Trophoblast cell (in vitro differentiated cells and primary cell): ENCODE measurements around the gene CD7.

Source experiments
- DNase-seq, 2 donors: peaks; one replicate each; pipeline ENCODE4 v3.0.0-alpha.2; 2016
- H2AFZ ChIP-seq: 2 replicates; pipeline ENCODE4 v1.6.1; 2013; ENCODE audit warnings: low read length, moderate library complexity, mild to moderate bottlenecking; ENCODE audit not compliant: insufficient read depth, poor library complexity
- H2AK5ac ChIP-seq: 2 replicates; pipeline ENCODE4 v1.6.1; 2013; ENCODE audit warnings: mild to moderate bottlenecking, low read length
- H2BK120ac ChIP-seq: 2 replicates; pipeline ENCODE4 v1.6.1; 2013; ENCODE audit warnings: low read length, mild to moderate bottlenecking, moderate library complexity; ENCODE audit not compliant: insufficient read depth, poor library complexity
- H2BK12ac ChIP-seq: 2 replicates; pipeline ENCODE4 v1.6.1; 2013; ENCODE audit warnings: mild to moderate bottlenecking, low read length, moderate library complexity
- H2BK5ac ChIP-seq: 2 replicates; pipeline ENCODE4 v1.6.1; 2013; ENCODE audit warnings: low read length, low read depth, moderate library complexity, mild to moderate bottlenecking; ENCODE audit not compliant: poor library complexity
- H3K14ac ChIP-seq: 2 replicates; pipeline ENCODE4 v1.6.1; 2013; ENCODE audit warnings: mild to moderate bottlenecking, low read length
- H3K18ac ChIP-seq: 2 replicates; pipeline ENCODE4 v1.6.1; 2013; ENCODE audit warnings: mild to moderate bottlenecking, low read length
- H3K23ac ChIP-seq: 2 replicates; pipeline ENCODE4 v1.6.1; 2013; ENCODE audit warnings: low read length
- H3K27ac ChIP-seq: 2 replicates; pipeline ENCODE4 v1.5.1; 2013; ENCODE audit warnings: low read depth, mild to moderate bottlenecking, inconsistent platforms, low read length, moderate library complexity
- H3K27me3 ChIP-seq: 2 replicates; pipeline ENCODE4 v1.6.1; 2013; ENCODE audit warnings: inconsistent platforms, mild to moderate bottlenecking, low read length, moderate library complexity; ENCODE audit not compliant: insufficient read depth
- H3K36me3 ChIP-seq, 2 experiments: 1 replicate in 1 of 2; 2 replicates in 1 of 2; pipeline ENCODE4 v1.6.1; 2013; ENCODE audit warnings: low read length in 2 of 2, mild to moderate bottlenecking in 2 of 2, moderate library complexity in 1 of 2; ENCODE audit not compliant: insufficient read depth in 2 of 2, control insufficient read depth in 1 of 2
- H3K4ac ChIP-seq: 2 replicates; pipeline ENCODE4 v1.6.1; 2013; ENCODE audit warnings: low read depth, mild to moderate bottlenecking, low read length, moderate library complexity
- H3K4me1 ChIP-seq, 2 experiments: 1 replicate in 1 of 2; 2 replicates in 1 of 2; pipeline ENCODE4 v1.6.1; 2013; ENCODE audit warnings: low read length in 2 of 2, mild to moderate bottlenecking in 2 of 2, moderate library complexity in 1 of 2; ENCODE audit not compliant: insufficient read depth in 2 of 2, control insufficient read depth in 1 of 2
- H3K4me2 ChIP-seq: 2 replicates; pipeline ENCODE4 v1.6.1; 2013; ENCODE audit warnings: inconsistent platforms, mild to moderate bottlenecking, low read length, moderate library complexity
- H3K4me3 ChIP-seq: 2 replicates; pipeline ENCODE4 v1.5.1; 2013; ENCODE audit warnings: mild to moderate bottlenecking, low read depth, low read length, inconsistent platforms
- H3K79me1 ChIP-seq: one replicate; pipeline ENCODE4 v1.6.1; 2013; ENCODE audit warnings: low read length
- H3K79me2 ChIP-seq: 2 replicates; pipeline ENCODE4 v1.6.1; 2013; ENCODE audit warnings: low read length, mild to moderate bottlenecking; ENCODE audit not compliant: control insufficient read depth, insufficient read depth, poor library complexity
- H3K9ac ChIP-seq: 2 replicates; pipeline ENCODE4 v1.6.1; 2013; ENCODE audit warnings: mild to moderate bottlenecking, low read length
- H3K9me3 ChIP-seq: 2 replicates; pipeline ENCODE4 v1.6.1; 2013; ENCODE audit warnings: low read depth, mild to moderate bottlenecking, control low read depth, inconsistent platforms, low read length; ENCODE audit not compliant: insufficient read depth
- H4K12ac ChIP-seq: 2 replicates; pipeline ENCODE4 v1.6.1; 2013; ENCODE audit warnings: low read depth, mild to moderate bottlenecking, low read length, moderate library complexity
- H4K8ac ChIP-seq: 2 replicates; pipeline ENCODE4 v1.6.1; 2013; ENCODE audit warnings: low read depth, mild to moderate bottlenecking, low read length, moderate library complexity
- H4K91ac ChIP-seq: one replicate; pipeline ENCODE4 v1.6.1; 2013; ENCODE audit warnings: low read depth, mild to moderate bottlenecking, low read length, moderate library complexity
- WGBS: extraction: QIAGEN DNeasy Blood & Tissue Kit; methylation state at CpG from one replicate; pipeline ENCODE4 v1.1.7; 2013; ENCODE audit warnings: missing lambda C conversion rate; ENCODE audit not compliant: insufficient read length, insufficient coverage; ENCODE audit errors: extremely low coverage; 5-methylcytosine and 5-hydroxymethylcytosine counted together

CD7 gene

DNA sequence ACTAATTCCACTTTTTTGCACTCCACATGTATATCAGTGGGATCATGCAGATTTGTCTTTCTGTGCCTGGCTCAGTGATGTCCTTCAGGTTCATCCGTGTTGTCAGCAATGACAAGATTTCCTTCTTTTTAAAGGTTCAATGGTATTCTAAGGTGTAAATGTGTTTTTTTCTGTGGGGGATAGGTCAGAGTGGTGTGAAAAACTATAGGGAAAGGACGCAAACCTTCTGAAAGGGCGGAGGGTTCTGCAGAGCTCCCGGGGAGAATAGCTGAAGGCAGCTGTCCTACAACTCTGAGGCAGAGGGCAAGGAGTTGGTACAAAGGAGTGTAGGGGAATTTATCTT lies 22.0 kb downstream of the CD7 start:
- no peak for DNase-seq
- WGBS: no CpG with 5 or more reads among the region's 4 CpGs
- Histone ChIP-seq H2AK5ac (no peak overlapping the region), H4K8ac (no peak overlapping the region), H2BK5ac (no peak overlapping the region), H3K36me3 (no peaks in the 10 kb centered on the region), H3K79me2 (peaks cover 3% of the 10 kb centered on the region), H3K23ac (no peak overlapping the region), H2AFZ (no peak overlapping the region), H2BK120ac (no peak overlapping the region), H3K4me3 (no peak overlapping the region), H3K9ac (no peak overlapping the region), H3K27me3 (no peaks in the 10 kb centered on the region), H3K4ac (no peak overlapping the region), H3K14ac (no peak overlapping the region), H3K79me1 (peaks cover 7% of the 10 kb centered on the region), H3K4me2 (no peak overlapping the region), H3K18ac (no peak overlapping the region), H2BK12ac (no peak overlapping the region), H4K91ac (no peak overlapping the region), H3K9me3 (no peaks in the 10 kb centered on the region), H3K27ac (no peak overlapping the region), H4K12ac (no peak overlapping the region), H3K4me1 (peaks cover 0 to 3% of the 10 kb centered on the region in 2 experiments)

DNA sequence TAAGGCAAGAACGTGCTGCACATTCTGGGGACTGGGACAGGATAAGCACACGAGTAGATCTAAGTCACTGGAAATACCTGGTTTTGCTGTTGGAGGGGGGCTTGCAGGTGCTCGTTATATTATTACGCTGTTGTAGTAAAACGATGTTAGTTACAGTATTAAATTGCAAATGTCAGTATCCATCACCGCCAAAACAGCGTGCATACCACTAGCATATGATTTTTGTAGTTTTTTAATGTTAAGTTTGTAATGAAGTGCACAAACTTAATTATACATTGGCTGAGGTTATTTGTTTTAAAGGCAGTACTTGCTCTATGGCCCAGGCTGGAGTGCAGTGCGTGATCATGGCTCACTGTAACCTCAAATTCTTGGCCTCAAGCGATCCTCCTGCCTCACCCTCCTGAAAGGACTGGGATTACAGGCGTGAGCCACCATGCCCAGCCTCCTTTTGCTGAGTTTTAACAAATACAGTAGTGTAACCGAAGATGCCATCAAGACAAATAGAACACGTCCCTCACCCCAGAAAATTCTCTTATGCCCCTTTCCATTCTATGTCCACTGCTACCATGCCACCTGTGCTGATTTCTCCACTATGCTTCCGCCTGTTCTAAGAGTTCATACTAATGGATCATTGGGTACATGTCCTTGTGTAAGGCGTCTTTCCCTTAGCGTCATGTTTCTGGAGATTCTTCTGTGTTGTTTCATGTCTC lies 23.2 kb downstream of the CD7 start:
- WGBS: no CpG with 5 or more reads among the region's 15 CpGs

DNA sequence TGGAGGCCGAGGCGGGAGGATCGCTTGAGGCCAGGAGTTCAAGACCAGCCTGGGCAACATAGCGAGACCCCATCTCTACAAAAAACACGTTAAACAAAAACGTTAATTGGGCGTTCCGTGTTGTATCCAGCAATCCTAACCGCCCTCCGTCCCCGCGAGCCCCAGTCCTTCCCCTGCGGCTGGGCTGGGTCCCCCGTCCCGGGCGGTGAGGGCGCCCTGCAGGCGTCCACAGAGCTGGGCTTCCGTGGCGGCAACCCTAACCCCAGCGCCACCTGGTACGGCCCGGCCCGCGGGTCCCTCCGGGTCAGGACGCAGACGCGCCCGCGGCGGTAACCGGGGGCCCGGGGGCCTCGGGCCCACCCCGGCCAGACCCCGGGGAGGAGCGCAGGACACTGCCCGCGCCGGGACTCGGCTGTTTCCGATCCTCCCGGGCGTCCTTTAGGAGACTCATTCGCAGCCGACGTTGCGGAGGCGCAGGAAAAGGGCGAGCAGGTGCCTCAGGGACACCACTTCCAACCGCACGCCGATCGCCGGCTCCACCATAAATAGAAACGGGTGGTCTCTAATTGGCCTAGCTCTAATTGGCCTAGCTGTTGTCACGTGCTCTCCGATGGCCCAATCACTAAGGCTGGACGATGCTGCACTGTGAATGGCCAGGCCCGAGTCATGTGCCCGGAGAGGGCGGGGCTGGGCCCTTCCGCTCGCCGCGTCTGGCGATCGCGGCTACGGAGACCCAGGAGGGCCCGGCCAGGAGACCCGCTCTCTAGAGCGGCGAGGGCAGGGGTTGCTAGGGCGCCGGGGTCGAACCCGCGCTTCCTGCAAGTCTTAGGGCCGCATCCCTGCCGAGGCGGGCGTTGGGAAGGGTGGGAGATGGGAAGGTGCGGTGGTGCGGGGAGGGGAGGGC lies 24.9 kb downstream of the CD7 start:
- no peak overlapping the region for H2AK5ac ChIP-seq
- H2BK5ac ChIP-seq: peak overlapping the region; percentile 59
- peaks cover 0 to 3% of the 10 kb centered on the region in 2 experiments for H3K4me1 ChIP-seq
- H3K9me3 ChIP-seq: no peaks in the 10 kb centered on the region
- peak overlapping the region; percentile 77 for H2AFZ ChIP-seq
- DNase-seq: peak; percentile 98
- H3K4me2 ChIP-seq: peak overlapping the region; percentile 98
- peaks cover 7% of the 10 kb centered on the region for H3K79me1 ChIP-seq
- no CpG with 5 or more reads among the region's 86 CpGs for WGBS
- H4K12ac ChIP-seq: peak overlapping the region; percentile 76
- no peak overlapping the region for H2BK12ac ChIP-seq
- H3K9ac ChIP-seq: peak overlapping the region; percentile 97
- H3K27me3 ChIP-seq: no peaks in the 10 kb centered on the region
- no peaks in the 10 kb centered on the region for H3K36me3 ChIP-seq
- H3K4ac ChIP-seq: peak overlapping the region; percentile 73
- H4K8ac ChIP-seq: peak overlapping the region; percentile 90
- H3K79me2 ChIP-seq: peaks cover 3% of the 10 kb centered on the region
- peak overlapping the region; percentile 76 for H3K14ac ChIP-seq
- H3K4me3 ChIP-seq: peak overlapping the region; percentile 95
- peak overlapping the region; percentile 93 for H3K18ac ChIP-seq
- H2BK120ac ChIP-seq: peak overlapping the region; percentile 78
- peak overlapping the region; percentile 81 for H3K27ac ChIP-seq
- H4K91ac ChIP-seq: peak overlapping the region; percentile 97
- no peak overlapping the region for H3K23ac ChIP-seq

More for the DNA sequence above, 23.2 kb downstream of the CD7 start:
- H3K79me2 ChIP-seq: peaks cover 3% of the 10 kb centered on the region
- no peak overlapping the region for H2AK5ac ChIP-seq
- no peak overlapping the region for H2BK120ac ChIP-seq
- H3K4me3 ChIP-seq: no peak overlapping the region
- no peak overlapping the region for H3K23ac ChIP-seq
- no peak for DNase-seq
- H2AFZ ChIP-seq: no peak overlapping the region
- H3K27ac ChIP-seq: no peak overlapping the region
- H3K4me2 ChIP-seq: no peak overlapping the region
- no peak overlapping the region for H3K9ac ChIP-seq
- no peak overlapping the region for H3K18ac ChIP-seq
- H3K27me3 ChIP-seq: no peaks in the 10 kb centered on the region
- no peak overlapping the region for H2BK5ac ChIP-seq
- no peak overlapping the region for H4K12ac ChIP-seq
- no peak overlapping the region for H4K91ac ChIP-seq
- no peak overlapping the region for H2BK12ac ChIP-seq
- H3K9me3 ChIP-seq: no peaks in the 10 kb centered on the region
- no peak overlapping the region for H3K4ac ChIP-seq
- peaks cover 0 to 3% of the 10 kb centered on the region in 2 experiments for H3K4me1 ChIP-seq
- peaks cover 7% of the 10 kb centered on the region for H3K79me1 ChIP-seq
- H3K14ac ChIP-seq: no peak overlapping the region
- no peaks in the 10 kb centered on the region for H3K36me3 ChIP-seq
- H4K8ac ChIP-seq: no peak overlapping the region

- H4K12ac ChIP-seq: no peak overlapping the region
- no peaks in the 10 kb centered on the region for H3K27me3 ChIP-seq
- no peak overlapping the region for H2BK120ac ChIP-seq
- H3K4me3 ChIP-seq: peak overlapping the region; percentile 76
- peaks cover 3% of the 10 kb centered on the region for H3K79me2 ChIP-seq
- H3K18ac ChIP-seq: no peak overlapping the region
- no peak overlapping the region for H3K14ac ChIP-seq
- H2BK12ac ChIP-seq: no peak overlapping the region
- no peak for DNase-seq
- no peak overlapping the region for H3K23ac ChIP-seq
- peaks cover 7% of the 10 kb centered on the region for H3K79me1 ChIP-seq
- peak overlapping the region; percentile 98 for H3K4me2 ChIP-seq
- H2AFZ ChIP-seq: peak overlapping the region; percentile 77
- peaks cover 0 to 3% of the 10 kb centered on the region in 2 experiments for H3K4me1 ChIP-seq
- no CpG with 5 or more reads among the region's 19 CpGs for WGBS
- H3K27ac ChIP-seq: no peak overlapping the region
- no peaks in the 10 kb centered on the region for H3K9me3 ChIP-seq
- no peaks in the 10 kb centered on the region for H3K36me3 ChIP-seq
- no peak overlapping the region for H4K91ac ChIP-seq
- peak overlapping the region; percentile 85 for H4K8ac ChIP-seq
- H2BK5ac ChIP-seq: no peak overlapping the region
- H2AK5ac ChIP-seq: no peak overlapping the region
- no peak overlapping the region for H3K4ac ChIP-seq
- no peak overlapping the region for H3K9ac ChIP-seq
Measured at GRCh38 chr17:82291582-82292250, 25.7 kb downstream of the CD7 start.
